Measurements from ENCODE around the gene MAP3K10.

MAP3K10 gene

GRCh38 chr19:40243181-40243580 lies 52.0 kb downstream of the MAP3K10 start:
- in situ Hi-C loops (cut with HindIII; ENCODE audit: low sequenced_read_pairs): no loop called here
- no peak overlapping the region for H3K4me3 ChIP-seq (ENCODE audit: low read depth, low read length)
- no peak for DNase-seq (ENCODE audit: low read depth, low spot score)
- TF ChIP-seq CTCF (IDR thresholded peaks at IDR 0.05; ENCODE audit: low read depth, low read length): no peak

- TF ChIP-seq CTCF (IDR thresholded peaks at IDR 0.05; ENCODE audit: low read depth, low read length): no peak
- no peak for DNase-seq (ENCODE audit: low read depth, low spot score)
- H3K4me3 ChIP-seq (ENCODE audit: low read depth, low read length): no peak overlapping the region
- in situ Hi-C loops (cut with HindIII; ENCODE audit: low sequenced_read_pairs): no loop called here
Observed at GRCh38 chr19:40244579-40245317, 53.5 kb downstream of the MAP3K10 start.

- H3K4me3 ChIP-seq (ENCODE audit: low read depth, low read length): no peak overlapping the region
- no peak for TF ChIP-seq CTCF (IDR thresholded peaks at IDR 0.05; ENCODE audit: low read depth, low read length)
- no peak for DNase-seq (ENCODE audit: low read depth, low spot score)
- in situ Hi-C loops (cut with HindIII; ENCODE audit: low sequenced_read_pairs): no loop called here
Observed at GRCh38 chr19:40245506-40246128, 54.4 kb downstream of the MAP3K10 start.

GRCh38 chr19:40246292-40247073 lies 55.3 kb downstream of the MAP3K10 start:
- no peak overlapping the region for H3K4me3 ChIP-seq (ENCODE audit: low read depth, low read length)
- TF ChIP-seq CTCF (IDR thresholded peaks at IDR 0.05; ENCODE audit: low read depth, low read length): no peak
- DNase-seq (ENCODE audit: low read depth, low spot score): no peak
- in situ Hi-C loops (cut with HindIII; ENCODE audit: low sequenced_read_pairs): no loop called here

- H3K4me3 ChIP-seq (ENCODE audit: low read depth, low read length): no peak overlapping the region
- in situ Hi-C loops (cut with HindIII; ENCODE audit: low sequenced_read_pairs): no loop called here
- TF ChIP-seq CTCF (IDR thresholded peaks at IDR 0.05; ENCODE audit: low read depth, low read length): no peak
- DNase-seq (ENCODE audit: low read depth, low spot score): no peak
Observed at GRCh38 chr19:40247178-40247577, 56.0 kb downstream of the MAP3K10 start.

- TF ChIP-seq CTCF (IDR thresholded peaks at IDR 0.05; ENCODE audit: low read depth, low read length): no peak
- in situ Hi-C loops (cut with HindIII; ENCODE audit: low sequenced_read_pairs): no loop called here
- no peak overlapping the region for H3K4me3 ChIP-seq (ENCODE audit: low read depth, low read length)
- no peak for DNase-seq (ENCODE audit: low read depth, low spot score)
Observed at GRCh38 chr19:40247735-40248262, 56.6 kb downstream of the MAP3K10 start.

Data from astrocyte of the spinal cord (primary cell).